GM23338 (cell line): ENCODE measurements around the gene ETFB. TPM values are rescaled to one million over a fixed set of nuclear protein-coding genes. Genes with fewer than 3 reads are reported as not detected.

ENCODE experiments used
- ATAC-seq: fragments of 200-7000 bp; cut with Tn5 transposase; 3 replicates; pipeline ENCODE4 v1.9.1; 2020
- DNase-seq: peaks from one replicate; pipeline ENCODE4 v3.0.0-alpha.2; 2015; ENCODE audit warnings: low spot score
- H2AFZ ChIP-seq: fragments of 200-600 bp; sonication (generic); 2 replicates; pipeline ENCODE4 v1.8.0; 2016; ENCODE audit warnings: antibody characterized with exemption, mild to moderate bottlenecking, moderate library complexity
- H3F3A ChIP-seq: fragments of 200-600 bp; sonication (generic); replicated peaks from 2 replicates; pipeline ENCODE4 v1.8.0; 2017; ENCODE audit warnings: antibody characterized with exemption, mixed run types, low read depth
- H3K27ac ChIP-seq: fragments of 200-600 bp; sonication (generic); 2 replicates; pipeline ENCODE4 v1.6.1; 2016; ENCODE audit warnings: low read depth
- H3K27me3 ChIP-seq: fragments of 200-600 bp; sonication (generic); 2 replicates; pipeline ENCODE4 v1.8.0; 2016; ENCODE audit warnings: mild to moderate bottlenecking, mixed run types, moderate library complexity; ENCODE audit not compliant: insufficient read depth
- H3K36me3 ChIP-seq: fragments of 200-600 bp; sonication (generic); 2 replicates; pipeline ENCODE4 v1.8.0; 2016; ENCODE audit warnings: mild to moderate bottlenecking; ENCODE audit not compliant: insufficient read depth
- H3K4me1 ChIP-seq: fragments of 200-600 bp; sonication (generic); 2 replicates; pipeline ENCODE4 v1.8.0; 2016; ENCODE audit warnings: mild to moderate bottlenecking, moderate library complexity; ENCODE audit not compliant: insufficient read depth
- H3K4me2 ChIP-seq: fragments of 200-600 bp; sonication (generic); 2 replicates; pipeline ENCODE4 v1.7.1; 2017; ENCODE audit warnings: mixed run types
- H3K4me3 ChIP-seq: fragments of 200-600 bp; sonication (generic); 2 replicates; pipeline ENCODE4 v1.6.1; 2016; ENCODE audit warnings: mixed run types
- H3K79me2 ChIP-seq: fragments of 200-600 bp; sonication (generic); replicated peaks from 2 replicates; pipeline ENCODE4 v1.8.0; 2017; ENCODE audit warnings: mild to moderate bottlenecking; ENCODE audit not compliant: insufficient read depth
- H3K9me2 ChIP-seq: fragments of 200-600 bp; sonication (generic); 2 replicates; pipeline ENCODE4 v1.8.0; 2017; ENCODE audit not compliant: insufficient read depth
- H4K20me1 ChIP-seq: fragments of 200-600 bp; sonication (generic); replicated peaks from 2 replicates; pipeline ENCODE4 v1.8.0; 2017; ENCODE audit warnings: mild to moderate bottlenecking; ENCODE audit not compliant: insufficient read depth
- H3K27ac Mint-ChIP-seq: 2 replicates; pipeline ENCODE4 v1.8.0; 2020; ENCODE audit warnings: inconsistent platforms, mild to moderate bottlenecking, moderate library complexity, mixed read lengths
- H3K27me3 Mint-ChIP-seq: 3 replicates; pipeline ENCODE4 v1.8.0; 2022; ENCODE audit warnings: low read depth, mild to moderate bottlenecking, moderate library complexity, mixed read lengths, inconsistent platforms; ENCODE audit not compliant: insufficient read depth, poor library complexity
- H3K36me3 Mint-ChIP-seq: 3 replicates; pipeline ENCODE4 v1.8.0; 2021; ENCODE audit warnings: low read depth, mild to moderate bottlenecking, inconsistent platforms, moderate library complexity, mixed read lengths
- H3K4me1 Mint-ChIP-seq: 3 replicates; pipeline ENCODE4 v1.8.0; 2020; ENCODE audit warnings: mild to moderate bottlenecking, inconsistent platforms, mixed read lengths
- H3K4me3 Mint-ChIP-seq: 3 replicates; pipeline ENCODE4 v1.8.0; 2021; ENCODE audit warnings: moderate library complexity, mild to moderate bottlenecking, inconsistent platforms, mixed read lengths
- H3K9me3 Mint-ChIP-seq: 3 replicates; pipeline ENCODE4 v1.8.0; 2020; ENCODE audit warnings: moderate library complexity, mild to moderate bottlenecking, inconsistent platforms, mixed read lengths
- EZH2 ChIP-seq: fragments of 200-600 bp; sonication (generic); IDR thresholded peaks from one replicate; pipeline ENCODE4 v1.8.0; 2017; ENCODE audit warnings: antibody characterized with exemption, mild to moderate bottlenecking, low read depth; ENCODE audit not compliant: unreplicated experiment
- EZH2phosphoT487 ChIP-seq: fragments of 200-600 bp; sonication (generic); IDR thresholded peaks from one replicate; pipeline ENCODE4 v1.8.1; 2018; ENCODE audit warnings: antibody characterized with exemption; ENCODE audit not compliant: unreplicated experiment
- JUNB ChIP-seq: IDR thresholded peaks from one replicate; pipeline ENCODE4 v1.6.1; 2016; ENCODE audit warnings: antibody characterized with exemption; ENCODE audit not compliant: unreplicated experiment
- POLR2AphosphoS5 ChIP-seq: IDR thresholded peaks from 2 replicates; pipeline ENCODE4 v1.6.1; 2016; ENCODE audit warnings: antibody characterized with exemption, low read depth
- ZNF331 ChIP-seq: fragments of 250-450 bp; sonication (Bioruptor Pico); IDR thresholded peaks from 2 replicates; pipeline ENCODE4 v1.5.0; 2020; ENCODE audit warnings: low read depth, mild to moderate bottlenecking, moderate library complexity
- polyA plus RNA-seq: library from polyadenylated mRNA; unstranded; fragments of >200 nt; fragmentation: Nextera tagmentation; extraction: Ambion mirVana; gene quantifications from 2 replicates; pipeline ENCODE4 v1.2.1, GENCODE V29; 2016
- total RNA-seq: library from RNA; depleted of rRNA; stranded (reverse); fragments of >200 nt; shearing (Covaris generic); gene quantifications from 2 replicates; pipeline ENCODE4 v1.2.3, GENCODE V29; 2014
- TF ChIP-seq, protein P1 (sequence below): fragments of 250-450 bp; sonication (Bioruptor Pico); IDR thresholded peaks from 2 replicates; pipeline ENCODE4 v1.5.0; 2020; ENCODE audit warnings: mild to moderate bottlenecking, moderate library complexity

The ETFB gene
- total and polyA plus RNA-seq, 2 experiments from 2014 or later, result 37.3 to 63.4 TPM

DNA sequence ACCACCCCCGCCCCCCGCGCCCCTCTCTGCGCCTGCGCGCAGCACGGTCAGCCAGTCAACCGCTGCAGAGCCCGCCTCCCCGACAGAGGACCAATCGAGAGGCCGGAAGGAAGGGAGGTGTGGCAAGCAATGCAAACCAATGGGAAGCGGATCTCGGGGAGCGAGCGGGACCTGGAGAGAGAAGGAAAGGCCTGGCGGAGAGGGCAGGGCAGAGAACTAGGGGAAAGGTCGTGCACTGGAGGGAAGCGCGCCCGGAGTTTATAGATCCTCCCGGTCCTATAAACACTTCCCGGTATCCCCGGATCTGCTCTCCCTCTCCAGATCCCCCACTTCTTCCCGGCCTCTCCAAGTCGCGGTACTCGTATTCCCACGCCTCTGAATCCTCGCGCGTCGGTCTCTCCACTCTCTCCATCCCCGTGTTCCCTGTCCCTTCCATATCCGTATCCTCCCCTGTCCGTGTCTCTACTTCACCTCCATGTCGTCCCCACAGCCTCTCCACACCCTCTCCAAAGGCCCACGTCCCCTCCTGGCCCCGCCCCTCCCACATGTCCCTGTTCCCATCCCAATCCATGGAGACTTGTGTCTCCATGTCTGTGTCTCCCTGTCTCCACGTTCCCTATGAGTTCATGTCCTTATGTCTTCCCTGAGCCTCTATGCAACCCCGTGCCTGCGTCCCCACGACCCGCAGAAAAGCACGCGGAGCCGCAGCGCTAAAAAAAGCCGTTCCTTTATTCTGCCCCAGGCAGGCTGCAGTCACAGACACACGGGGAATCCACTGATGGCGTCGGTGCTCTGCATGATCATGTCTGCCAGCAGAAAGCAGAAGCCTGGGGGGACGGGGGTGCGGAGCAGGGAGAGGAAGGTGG lies 434 bp upstream of the ETFB start:
- Histone ChIP-seq H3K4me2 (peak overlapping the region; percentile 95), H4K20me1 (no peaks in the 10 kb centered on the region), H3K9me2 (no peaks in the 10 kb centered on the region), H3K4me3 (peak overlapping the region; percentile 98), H3K4me1 (peaks cover 15% of the 10 kb centered on the region; the same call in 1 of the 2 replicates), H3K36me3 (no peaks in the 10 kb centered on the region), H2AFZ (peak overlapping the region; percentile 72), H3K27ac (peak overlapping the region; percentile 81; the same call in 1 of the 2 replicates), H3K27me3 (no peaks in the 10 kb centered on the region), H3F3A (no peaks in the 10 kb centered on the region; the same call in 1 of the 2 replicates), H3K79me2 (0 out of 2 replicates have a peak, but pooled peaks cover 4% of the 10 kb centered on the region)
- Mint-ChIP-seq H3K9me3 (no peaks in the 10 kb centered on the region; the same call in 2 of the 3 replicates), H3K27me3 (peaks cover 17% of the 10 kb centered on the region), H3K36me3 (no peaks in the 10 kb centered on the region; the same call in 2 of the 3 replicates), H3K4me1 (peaks cover 25% of the 10 kb centered on the region), H3K4me3 (peak overlapping the region; percentile 99), H3K27ac (peak overlapping the region; percentile 96)
- peak; percentile 91 for TF ChIP-seq POLR2AphosphoS5
- TF ChIP-seq ZNF331 (CRISPR knock-in tag), result no peak
- DNase-seq (peak; percentile 100), ATAC-seq (peak; percentile 73)

DNA sequence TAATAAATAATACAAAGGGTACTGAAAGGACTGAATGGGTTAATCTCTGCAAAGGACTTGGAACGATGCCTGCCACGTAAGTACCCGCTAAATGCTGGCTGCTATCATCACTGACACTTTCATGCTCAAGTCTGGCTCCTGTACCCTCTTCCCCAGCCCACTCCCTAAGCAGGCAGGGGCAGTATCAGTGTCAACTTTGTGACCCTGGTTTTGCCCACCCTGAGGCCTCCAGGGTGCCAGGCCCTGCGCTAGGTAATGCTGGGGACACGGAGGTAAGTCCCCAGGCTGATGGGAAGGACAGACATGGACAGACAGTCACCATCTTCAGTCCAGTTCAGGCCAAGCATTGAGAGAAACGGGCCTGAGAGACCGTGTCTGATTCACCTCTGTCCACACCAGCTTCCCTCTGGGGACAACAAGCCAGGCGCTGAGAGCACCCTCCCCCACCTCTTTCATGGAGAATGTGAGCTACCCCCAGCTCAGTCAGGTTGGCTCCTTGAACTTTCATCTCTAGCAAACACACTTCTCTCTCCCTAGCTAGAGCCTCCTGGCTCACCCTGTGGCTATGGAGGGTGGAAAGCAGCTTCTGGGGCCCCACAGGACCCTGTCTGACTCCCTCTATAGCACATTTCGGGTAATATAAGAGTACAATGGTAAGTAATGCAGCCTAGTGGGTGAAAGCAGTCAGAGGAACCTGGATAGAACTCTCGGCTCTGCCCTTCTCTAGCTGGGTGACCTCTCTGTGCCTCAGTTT lies 800 bp downstream of the ETFB start:
- DNase-seq (peak; percentile 39), ATAC-seq (no peak)
- Histone ChIP-seq H3K4me2 (peak overlapping the region; percentile 98), H3F3A (no peaks in the 10 kb centered on the region; the same call in 1 of the 2 replicates), H3K79me2 (0 out of 2 replicates have a peak, but pooled peaks cover 4% of the 10 kb centered on the region), H3K4me1 (peaks cover 15% of the 10 kb centered on the region; the same call in 1 of the 2 replicates), H3K27me3 (no peaks in the 10 kb centered on the region), H2AFZ (peak overlapping the region; percentile 94; the same call in 1 of the 2 replicates), H3K36me3 (no peaks in the 10 kb centered on the region), H4K20me1 (no peaks in the 10 kb centered on the region), H3K9me2 (no peaks in the 10 kb centered on the region), H3K27ac (0 out of 2 replicates have a peak overlapping the region, but pooled peaks have one; percentile 24), H3K4me3 (peak overlapping the region; percentile 81)
- Mint-ChIP-seq H3K4me3 (peak overlapping the region; percentile 99), H3K9me3 (no peaks in the 10 kb centered on the region; the same call in 2 of the 3 replicates), H3K4me1 (peaks cover 25% of the 10 kb centered on the region), H3K27me3 (peaks cover 15% of the 10 kb centered on the region), H3K36me3 (no peaks in the 10 kb centered on the region; the same call in 2 of the 3 replicates), H3K27ac (peak overlapping the region; percentile 87)
- TF ChIP-seq, protein P1, sequence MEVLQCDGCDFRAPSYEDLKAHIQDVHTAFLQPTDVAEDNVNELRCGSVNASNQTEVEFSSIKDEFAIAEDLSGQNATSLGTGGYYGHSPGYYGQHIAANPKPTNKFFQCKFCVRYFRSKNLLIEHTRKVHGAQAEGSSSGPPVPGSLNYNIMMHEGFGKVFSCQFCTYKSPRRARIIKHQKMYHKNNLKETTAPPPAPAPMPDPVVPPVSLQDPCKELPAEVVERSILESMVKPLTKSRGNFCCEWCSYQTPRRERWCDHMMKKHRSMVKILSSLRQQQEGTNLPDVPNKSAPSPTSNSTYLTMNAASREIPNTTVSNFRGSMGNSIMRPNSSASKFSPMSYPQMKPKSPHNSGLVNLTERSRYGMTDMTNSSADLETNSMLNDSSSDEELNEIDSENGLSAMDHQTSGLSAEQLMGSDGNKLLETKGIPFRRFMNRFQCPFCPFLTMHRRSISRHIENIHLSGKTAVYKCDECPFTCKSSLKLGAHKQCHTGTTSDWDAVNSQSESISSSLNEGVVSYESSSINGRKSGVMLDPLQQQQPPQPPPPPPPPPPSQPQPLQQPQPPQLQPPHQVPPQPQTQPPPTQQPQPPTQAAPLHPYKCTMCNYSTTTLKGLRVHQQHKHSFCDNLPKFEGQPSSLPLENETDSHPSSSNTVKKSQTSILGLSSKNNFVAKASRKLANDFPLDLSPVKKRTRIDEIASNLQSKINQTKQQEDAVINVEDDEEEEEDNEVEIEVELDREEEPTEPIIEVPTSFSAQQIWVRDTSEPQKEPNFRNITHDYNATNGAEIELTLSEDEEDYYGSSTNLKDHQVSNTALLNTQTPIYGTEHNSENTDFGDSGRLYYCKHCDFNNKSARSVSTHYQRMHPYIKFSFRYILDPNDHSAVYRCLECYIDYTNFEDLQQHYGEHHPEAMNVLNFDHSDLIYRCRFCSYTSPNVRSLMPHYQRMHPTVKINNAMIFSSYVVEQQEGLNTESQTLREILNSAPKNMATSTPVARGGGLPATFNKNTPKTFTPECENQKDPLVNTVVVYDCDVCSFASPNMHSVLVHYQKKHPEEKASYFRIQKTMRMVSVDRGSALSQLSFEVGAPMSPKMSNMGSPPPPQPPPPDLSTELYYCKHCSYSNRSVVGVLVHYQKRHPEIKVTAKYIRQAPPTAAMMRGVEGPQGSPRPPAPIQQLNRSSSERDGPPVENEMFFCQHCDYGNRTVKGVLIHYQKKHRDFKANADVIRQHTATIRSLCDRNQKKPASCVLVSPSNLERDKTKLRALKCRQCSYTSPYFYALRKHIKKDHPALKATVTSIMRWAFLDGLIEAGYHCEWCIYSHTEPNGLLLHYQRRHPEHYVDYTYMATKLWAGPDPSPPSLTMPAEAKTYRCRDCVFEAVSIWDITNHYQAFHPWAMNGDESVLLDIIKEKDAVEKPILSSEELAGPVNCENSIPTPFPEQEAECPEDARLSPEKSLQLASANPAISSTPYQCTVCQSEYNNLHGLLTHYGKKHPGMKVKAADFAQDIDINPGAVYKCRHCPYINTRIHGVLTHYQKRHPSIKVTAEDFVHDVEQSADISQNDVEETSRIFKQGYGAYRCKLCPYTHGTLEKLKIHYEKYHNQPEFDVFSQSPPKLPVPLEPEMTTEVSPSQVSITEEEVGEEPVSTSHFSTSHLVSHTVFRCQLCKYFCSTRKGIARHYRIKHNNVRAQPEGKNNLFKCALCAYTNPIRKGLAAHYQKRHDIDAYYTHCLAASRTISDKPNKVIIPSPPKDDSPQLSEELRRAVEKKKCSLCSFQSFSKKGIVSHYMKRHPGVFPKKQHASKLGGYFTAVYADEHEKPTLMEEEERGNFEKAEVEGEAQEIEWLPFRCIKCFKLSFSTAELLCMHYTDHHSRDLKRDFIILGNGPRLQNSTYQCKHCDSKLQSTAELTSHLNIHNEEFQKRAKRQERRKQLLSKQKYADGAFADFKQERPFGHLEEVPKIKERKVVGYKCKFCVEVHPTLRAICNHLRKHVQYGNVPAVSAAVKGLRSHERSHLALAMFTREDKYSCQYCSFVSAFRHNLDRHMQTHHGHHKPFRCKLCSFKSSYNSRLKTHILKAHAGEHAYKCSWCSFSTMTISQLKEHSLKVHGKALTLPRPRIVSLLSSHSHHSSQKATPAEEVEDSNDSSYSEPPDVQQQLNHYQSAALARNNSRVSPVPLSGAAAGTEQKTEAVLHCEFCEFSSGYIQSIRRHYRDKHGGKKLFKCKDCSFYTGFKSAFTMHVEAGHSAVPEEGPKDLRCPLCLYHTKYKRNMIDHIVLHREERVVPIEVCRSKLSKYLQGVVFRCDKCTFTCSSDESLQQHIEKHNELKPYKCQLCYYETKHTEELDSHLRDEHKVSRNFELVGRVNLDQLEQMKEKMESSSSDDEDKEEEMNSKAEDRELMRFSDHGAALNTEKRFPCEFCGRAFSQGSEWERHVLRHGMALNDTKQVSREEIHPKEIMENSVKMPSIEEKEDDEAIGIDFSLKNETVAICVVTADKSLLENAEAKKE (CRISPR knock-in tag), result no peak
- TF ChIP-seq JUNB (no peak), EZH2 (no peak), EZH2phosphoT487 (no peak)
